ENCODE data around the gene TENM4. TPM values are rescaled to one million over a fixed set of nuclear protein-coding genes. Genes with fewer than 3 reads are reported as not detected.

Gene TENM4
- total RNA-seq, 4 donors from 2014 or later, result 0.88 to 61.5 (median 4.0) TPM

GRCh38 chr11:78667461-78667860 is 773.4 kb downstream of the TENM4 start:
- Histone ChIP-seq H3K27me3 (no peaks in the 10 kb centered on the region), H3K27ac (no peak overlapping the region), H3K4me3 (no peak overlapping the region), H3K4me1 (no peaks in the 10 kb centered on the region), H3K36me3 (no peaks in the 10 kb centered on the region), H3K9me3 (no peaks in the 10 kb centered on the region)
- DNase-seq, result no peak
- TF ChIP-seq CTCF (IDR thresholded peaks at IDR 0.05) (no peak), POLR2A (IDR thresholded peaks at IDR 0.05) (no peak)
- intact Hi-C loops (cut with DNase I; ENCODE audit: low total_unique reads), result no loop called here

GRCh38 chr11:78666675-78667160 is 774.1 kb downstream of the TENM4 start:
- DNase-seq, result no peak
- no peak for TF ChIP-seq POLR2A (IDR thresholded peaks at IDR 0.05)
- TF ChIP-seq CTCF (IDR thresholded peaks at IDR 0.05), result no peak
- no peaks in the 10 kb centered on the region for H3K4me1 ChIP-seq
- H3K27ac ChIP-seq, result no peak overlapping the region
- no peaks in the 10 kb centered on the region for H3K36me3 ChIP-seq
- no peaks in the 10 kb centered on the region for H3K9me3 ChIP-seq
- no peaks in the 10 kb centered on the region for H3K27me3 ChIP-seq
- intact Hi-C loops (cut with DNase I; ENCODE audit: low total_unique reads), result no loop called here
- no peak overlapping the region for H3K4me3 ChIP-seq

GRCh38 chr11:78664636-78665035 is 776.2 kb downstream of the TENM4 start:
- Histone ChIP-seq H3K4me3 (no peak overlapping the region), H3K4me1 (no peaks in the 10 kb centered on the region), H3K27me3 (no peaks in the 10 kb centered on the region), H3K9me3 (no peaks in the 10 kb centered on the region), H3K27ac (no peak overlapping the region), H3K36me3 (no peaks in the 10 kb centered on the region)
- no peak for DNase-seq
- intact Hi-C loops (cut with DNase I; ENCODE audit: low total_unique reads), result no loop called here
- TF ChIP-seq CTCF (IDR thresholded peaks at IDR 0.05) (no peak), POLR2A (IDR thresholded peaks at IDR 0.05) (no peak)

- DNase-seq, result no peak
- intact Hi-C loops (cut with DNase I; ENCODE audit: low total_unique reads), result no loop called here
- no peaks in the 10 kb centered on the region for H3K9me3 ChIP-seq
- TF ChIP-seq CTCF (IDR thresholded peaks at IDR 0.05), result no peak
- no peak for TF ChIP-seq POLR2A (IDR thresholded peaks at IDR 0.05)
- H3K27me3 ChIP-seq, result no peaks in the 10 kb centered on the region
- no peaks in the 10 kb centered on the region for H3K4me1 ChIP-seq
- H3K27ac ChIP-seq, result no peak overlapping the region
- no peak overlapping the region for H3K4me3 ChIP-seq
- no peaks in the 10 kb centered on the region for H3K36me3 ChIP-seq
Observed at GRCh38 chr11:78662811-78663210, 778.0 kb downstream of the TENM4 start.

- no peaks in the 10 kb centered on the region for H3K36me3 ChIP-seq
- no peaks in the 10 kb centered on the region for H3K27me3 ChIP-seq
- no peak overlapping the region for H3K27ac ChIP-seq
- no peaks in the 10 kb centered on the region for H3K9me3 ChIP-seq
- intact Hi-C loops (cut with DNase I; ENCODE audit: low total_unique reads), result no loop called here
- TF ChIP-seq POLR2A (IDR thresholded peaks at IDR 0.05), result no peak
- TF ChIP-seq CTCF (IDR thresholded peaks at IDR 0.05), result no peak
- no peaks in the 10 kb centered on the region for H3K4me1 ChIP-seq
- no peak for DNase-seq
- no peak overlapping the region for H3K4me3 ChIP-seq
Observed at GRCh38 chr11:78660471-78660870, 780.4 kb downstream of the TENM4 start.

All from uterus (tissue), 4 donors.